Left ventricle myocardium superior (tissue), 1 donor: ENCODE results near the gene ADGRL3. TPM values are rescaled to one million over a fixed set of nuclear protein-coding genes. Genes with fewer than 3 reads are reported as not detected.
"Not testable (repeated sequence)": the region's sequence is repeated elsewhere in the genome, so short reads cannot be mapped to it uniquely, and the experiment has no call there.

Experiments used
- ATAC-seq: fragments of 200-7000 bp; cut with Tn5 transposase; one replicate; pipeline ENCODE4 v1.9.1; 2020; ENCODE audit warnings: mild to moderate bottlenecking, moderate library complexity
- DNase-seq: peaks from one replicate; pipeline ENCODE4 v3.0.0-alpha.2; 2020
- intact Hi-C: fragments of 100-400 bp; cut with micrococcal nuclease; formaldehyde crosslinking; loops from one replicate; pipeline ENCODE4 v1.11.0; 2022
- total RNA-seq: library from RNA; stranded (reverse); fragmentation: NEBNext Ultra II Directional; extraction: Animal tissue kit (Norgen Biotek cat#: 25700); gene quantifications from one replicate; pipeline ENCODE4 v1.2.1, GENCODE V29; 2021
- donor health status: DM: no; HTN: yes; CAD: no; lungs with severe emphysema.

Gene ADGRL3
- total RNA-seq, 1 donor from 2014 or later: 5.1 TPM

GRCh38 chr4:61320631-61321030, 120.5 kb downstream of the ADGRL3 start:
- no peak for DNase-seq
- ATAC-seq: no peak
- intact Hi-C loops: no loop called here

GRCh38 chr4:61332693-61333092, 132.6 kb downstream of the ADGRL3 start:
- no peak for DNase-seq
- ATAC-seq: no peak
- intact Hi-C loops: no loop called here

- ATAC-seq (no peak), DNase-seq (no peak)
- intact Hi-C loops: no loop called here
These were observed 133.4 kb downstream of the ADGRL3 start for GRCh38 chr4:61333490-61333889.

- DNase-seq (no peak), ATAC-seq (no peak)
- intact Hi-C loops: no loop called here
These were observed 135.2 kb downstream of the ADGRL3 start for GRCh38 chr4:61335241-61335763.

GRCh38 chr4:61336488-61336887, 136.4 kb downstream of the ADGRL3 start:
- no peak for DNase-seq
- intact Hi-C loops: no loop called here
- no peak for ATAC-seq

- ATAC-seq: no peak
- intact Hi-C loops: no loop called here
- no peak for DNase-seq
These were observed 136.8 kb downstream of the ADGRL3 start for GRCh38 chr4:61336916-61337315.

GRCh38 chr4:61342061-61342460, 141.9 kb downstream of the ADGRL3 start:
- ATAC-seq: no peak

GRCh38 chr4:61350932-61351331, 150.8 kb downstream of the ADGRL3 start:
- intact Hi-C loops: no loop called here
- DNase-seq: no peak
- ATAC-seq: no peak

More at GRCh38 chr4:61342061-61342460, 141.9 kb downstream of the ADGRL3 start:
- no peak for DNase-seq
- intact Hi-C loops: no loop called here

- no peak for ATAC-seq
- intact Hi-C loops: no loop called here
These were observed 156.6 kb downstream of the ADGRL3 start for GRCh38 chr4:61356696-61357095.

GRCh38 chr4:61359301-61359700, 159.2 kb downstream of the ADGRL3 start:
- DNase-seq: no peak

More at GRCh38 chr4:61356696-61357095, 156.6 kb downstream of the ADGRL3 start:
- no peak for DNase-seq

GRCh38 chr4:61372817-61373216, 172.7 kb downstream of the ADGRL3 start:
- intact Hi-C loops, ATAC-seq, DNase-seq: not testable (repeated sequence)

More at GRCh38 chr4:61359301-61359700, 159.2 kb downstream of the ADGRL3 start:
- intact Hi-C loops: no loop called here
- no peak for ATAC-seq

- intact Hi-C loops: no loop called here
- ATAC-seq: no peak
- no peak for DNase-seq
These were observed 173.8 kb downstream of the ADGRL3 start for GRCh38 chr4:61373901-61374440.

- ATAC-seq (peak; percentile 72), DNase-seq (no peak)
- intact Hi-C loops: no loop called here
These were observed 174.3 kb downstream of the ADGRL3 start for GRCh38 chr4:61374447-61374891.

- DNase-seq: no peak
- intact Hi-C loops: no loop called here
These were observed 175.2 kb downstream of the ADGRL3 start for GRCh38 chr4:61375301-61375700.

GRCh38 chr4:61376301-61376700, 176.2 kb downstream of the ADGRL3 start:
- intact Hi-C loops: no loop called here
- no peak for DNase-seq
- ATAC-seq: peak; percentile 32

More at GRCh38 chr4:61375301-61375700, 175.2 kb downstream of the ADGRL3 start:
- peak; percentile 47 for ATAC-seq

- intact Hi-C loops: no loop called here
- no peak for ATAC-seq
These were observed 179.3 kb downstream of the ADGRL3 start for GRCh38 chr4:61379406-61379805.

GRCh38 chr4:61380865-61381264, 180.7 kb downstream of the ADGRL3 start:
- intact Hi-C loops: no loop called here
- peak; percentile 47 for ATAC-seq
- no peak for DNase-seq

More at GRCh38 chr4:61379406-61379805, 179.3 kb downstream of the ADGRL3 start:
- no peak for DNase-seq

GRCh38 chr4:61385256-61385655, 185.1 kb downstream of the ADGRL3 start:
- no peak for DNase-seq
- no peak for ATAC-seq
- intact Hi-C loops: no loop called here

- intact Hi-C loops, ATAC-seq: not testable (repeated sequence)
These were observed 187.2 kb downstream of the ADGRL3 start for GRCh38 chr4:61387372-61387771.

GRCh38 chr4:61389640-61390039, 189.5 kb downstream of the ADGRL3 start:
- intact Hi-C loops: no loop called here
- ATAC-seq: no peak
- DNase-seq: no peak

More at GRCh38 chr4:61387372-61387771, 187.2 kb downstream of the ADGRL3 start:
- DNase-seq: not testable (repeated sequence)

- ATAC-seq: no peak
- intact Hi-C loops: no loop called here
- no peak for DNase-seq
These were observed 195.6 kb downstream of the ADGRL3 start for GRCh38 chr4:61395754-61396153.
